Common myeloid progenitor, CD34-positive (primary cell): Measurements from ENCODE around the gene NEDD4L.

ENCODE experiments used
- CTCF ChIA-PET: fragments of 350-600 bp; sonication (Branson Sonifier 250); formaldehyde crosslinking; loops from one replicate; lab custom pipeline; 2021; ENCODE audit warnings: antibody characterized with exemption; lab: Charles Lee
- POLR2A ChIA-PET: fragments of 350-600 bp; sonication (Branson Sonifier 250); formaldehyde crosslinking; loops from one replicate; lab custom pipeline; 2021; ENCODE audit warnings: antibody characterized with exemption; lab: Charles Lee
- DNase-seq, 3 donors: peaks; one replicate each; pipeline versions ENCODE4 v3.0.0 to v3.0.0-alpha.2; 2013
- H3K27ac ChIP-seq, 2 experiments: 1 replicate in 1 of 2; 2 replicates in 1 of 2; pipeline ENCODE4 v1.7.0; 2013; ENCODE audit warnings: inconsistent platforms in 2 of 2, low read length in 2 of 2, mild to moderate bottlenecking in 2 of 2, low read depth in 1 of 2, moderate library complexity in 1 of 2; ENCODE audit not compliant: severe bottlenecking in 2 of 2, insufficient read depth in 1 of 2, poor library complexity in 1 of 2
- H3K27me3 ChIP-seq, 5 experiments: replicated peaks in 2 of 5; 1 replicate in 3 of 5; 2 replicates in 2 of 5; pipeline versions ENCODE4 v1.6.1 to v1.7.0; 2013; ENCODE audit warnings: low read length in 4 of 5, mild to moderate bottlenecking in 2 of 5, moderate library complexity in 2 of 5, inconsistent platforms in 1 of 5; ENCODE audit not compliant: insufficient read depth in 5 of 5, control insufficient read depth in 4 of 5
- H3K36me3 ChIP-seq, 4 experiments: 1 replicate in 2 of 4; 2 replicates in 2 of 4; pipeline versions ENCODE4 v1.6.1 to v1.7.0; 2013; ENCODE audit warnings: low read length in 3 of 4, control low read depth in 1 of 4, mild to moderate bottlenecking in 1 of 4; ENCODE audit not compliant: control insufficient read depth in 4 of 4, insufficient read depth in 4 of 4
- H3K4me1 ChIP-seq, 4 experiments: 1 replicate in 3 of 4; 2 replicates in 1 of 4; pipeline versions ENCODE4 v1.6.1 to v1.7.1; 2013; ENCODE audit warnings: low read length in 3 of 4, mild to moderate bottlenecking in 3 of 4, control low read depth in 1 of 4, inconsistent platforms in 1 of 4, moderate library complexity in 1 of 4; ENCODE audit not compliant: control insufficient read depth in 4 of 4, insufficient read depth in 4 of 4; ENCODE audit errors: control extremely low read depth in 1 of 4
- H3K4me3 ChIP-seq, 7 experiments: 1 replicate in 4 of 7; 2 replicates in 3 of 7; pipeline versions ENCODE4 v1.5.1 to v1.7.0; 2013; ENCODE audit warnings: mild to moderate bottlenecking in 7 of 7, low read length in 6 of 7, moderate library complexity in 6 of 7, inconsistent platforms in 2 of 7, low read depth in 2 of 7, control low read depth in 1 of 7; ENCODE audit not compliant: insufficient read depth in 4 of 7, control insufficient read depth in 1 of 7; ENCODE audit errors: extremely low read depth in 1 of 7
- H3K9me3 ChIP-seq, 5 experiments: 1 replicate in 4 of 5; 2 replicates in 1 of 5; pipeline versions ENCODE4 v1.6.1 to v1.7.1; 2013; ENCODE audit warnings: low read length in 4 of 5, mild to moderate bottlenecking in 2 of 5, inconsistent platforms in 1 of 5, low read depth in 1 of 5, moderate library complexity in 1 of 5; ENCODE audit not compliant: control insufficient read depth in 4 of 5, insufficient read depth in 2 of 5; ENCODE audit errors: control extremely low read depth in 1 of 5
- WGBS: methylation state at CpG from one replicate; pipeline ENCODE4 v1.1.5; 2013; ENCODE audit not compliant: insufficient coverage; 5-methylcytosine and 5-hydroxymethylcytosine counted together

The NEDD4L gene

DNA sequence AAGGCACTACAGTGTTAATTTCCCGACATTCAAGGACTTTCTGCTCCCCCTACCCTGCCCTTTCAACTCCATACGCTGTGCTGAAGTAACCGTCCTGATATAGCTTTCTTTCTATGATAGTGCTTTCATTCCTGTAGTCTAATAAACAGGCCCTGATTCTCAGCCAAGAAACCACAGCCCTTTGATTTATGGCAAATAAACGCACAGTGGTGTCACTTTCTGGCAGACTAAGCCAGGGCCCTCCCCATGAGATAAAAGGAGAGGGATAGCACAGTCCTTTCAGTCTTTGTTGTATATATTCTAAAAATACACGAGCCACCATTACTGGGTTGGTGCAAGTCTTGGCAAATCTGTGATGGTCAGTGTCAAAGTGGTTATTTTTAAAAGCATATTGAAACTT lies 293.7 kb downstream of the NEDD4L start:
- WGBS = 100% methylated on average over 4 of the region's 5 CpGs
- DNase-seq = no peak
- Histone ChIP-seq H3K27me3 (no peaks in the 10 kb centered on the region), H3K4me3 (no peak overlapping the region), H3K4me1 (no peaks in the 10 kb centered on the region), H3K27ac (no peak overlapping the region), H3K9me3 (no peaks in the 10 kb centered on the region), H3K36me3 (peaks cover 0 to 3% (median 0%) of the 10 kb centered on the region in 4 experiments)
- POLR2A ChIA-PET = no interaction called here
- CTCF ChIA-PET = no interaction called here

DNA sequence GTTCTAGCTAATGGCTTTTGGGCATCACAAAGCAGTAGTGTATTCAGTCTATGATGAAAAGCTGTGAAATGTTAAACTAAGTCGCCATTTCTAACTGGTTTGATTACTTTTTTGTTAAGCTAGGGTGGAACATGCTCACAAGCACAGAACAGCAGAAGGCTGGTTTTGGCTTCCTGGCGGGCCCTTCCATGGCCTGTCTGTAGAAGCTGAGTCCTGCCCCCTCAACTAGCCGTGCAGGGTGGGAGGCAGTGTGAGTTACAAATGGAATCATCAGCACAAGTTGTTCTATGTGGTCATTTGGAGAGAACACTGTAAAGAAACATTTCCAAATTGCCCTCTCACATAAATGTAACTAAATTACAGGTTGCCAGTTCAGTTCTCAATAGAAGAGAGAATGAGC lies 294.1 kb downstream of the NEDD4L start:
- no peaks in the 10 kb centered on the region for H3K4me1 ChIP-seq
- POLR2A ChIA-PET = no interaction called here
- WGBS = 100% methylated on average over 1 of the region's 3 CpGs
- H3K4me3 ChIP-seq = no peak overlapping the region
- H3K36me3 ChIP-seq = peaks cover 0 to 3% (median 0%) of the 10 kb centered on the region in 4 experiments
- H3K27ac ChIP-seq = no peak overlapping the region
- DNase-seq = no peak
- H3K9me3 ChIP-seq = no peaks in the 10 kb centered on the region
- H3K27me3 ChIP-seq = no peaks in the 10 kb centered on the region
- CTCF ChIA-PET = no interaction called here

DNA sequence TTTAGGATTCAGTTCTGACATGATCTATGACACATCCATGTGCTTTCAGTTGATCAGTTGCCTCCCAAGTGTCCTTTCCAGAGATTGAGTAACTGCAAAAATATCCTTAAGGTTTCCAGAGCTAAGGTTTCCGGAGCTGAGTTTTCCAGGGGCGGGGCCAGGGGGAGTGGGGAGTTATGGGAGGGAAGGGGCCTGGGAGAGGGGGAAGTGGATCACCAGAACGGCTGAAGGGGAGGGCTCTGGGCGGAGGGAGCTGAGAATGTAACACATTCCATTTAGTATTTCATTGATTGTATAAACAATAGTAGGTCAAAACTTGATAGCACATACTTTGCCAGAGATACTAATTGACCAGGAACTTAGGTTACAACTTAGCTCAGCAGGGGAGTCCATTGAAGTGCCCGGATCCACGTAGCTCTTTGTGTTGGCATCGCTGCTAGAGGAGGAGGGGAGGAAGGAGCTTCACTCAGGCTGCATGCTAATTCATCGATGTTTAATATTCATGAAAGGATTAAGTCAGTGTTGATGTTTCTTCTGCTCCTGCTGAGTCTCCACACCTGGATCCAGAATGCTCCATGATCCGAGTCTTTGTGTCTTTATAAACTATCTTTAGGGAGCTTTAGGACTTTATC lies 295.1 kb downstream of the NEDD4L start:
- no peak overlapping the region for H3K27ac ChIP-seq
- no peak overlapping the region for H3K4me3 ChIP-seq
- H3K4me1 ChIP-seq = no peaks in the 10 kb centered on the region
- CTCF ChIA-PET = no interaction called here
- 88% methylated on average over 5 of the region's 9 CpGs for WGBS
- H3K36me3 ChIP-seq = peaks cover 0 to 3% (median 0%) of the 10 kb centered on the region in 4 experiments
- POLR2A ChIA-PET = no interaction called here
- no peak for DNase-seq
- no peaks in the 10 kb centered on the region for H3K9me3 ChIP-seq
- no peaks in the 10 kb centered on the region for H3K27me3 ChIP-seq

DNA sequence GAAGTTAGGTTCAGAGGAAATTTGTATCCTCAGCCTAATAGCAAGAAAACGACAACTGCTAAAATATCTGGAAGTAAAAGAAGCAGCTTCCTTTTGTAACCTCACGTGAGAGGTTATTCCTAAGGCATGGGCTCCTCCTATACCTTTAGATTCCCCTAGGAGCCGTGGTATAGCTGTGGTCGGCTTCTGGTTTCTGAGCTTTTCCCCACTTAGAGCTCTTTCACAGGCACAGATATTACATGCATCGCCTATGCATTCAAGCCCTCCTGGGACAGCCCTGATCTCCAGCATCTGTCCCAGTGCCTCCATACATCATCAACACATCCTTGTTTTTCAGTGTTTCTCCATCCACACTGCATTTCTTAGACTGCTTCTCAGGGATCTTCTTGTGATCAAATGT lies 295.9 kb downstream of the NEDD4L start:
- ChIA-PET CTCF (no interaction called here), POLR2A (no interaction called here)
- H3K9me3 ChIP-seq = no peaks in the 10 kb centered on the region
- H3K36me3 ChIP-seq = peaks cover 0 to 3% (median 0%) of the 10 kb centered on the region in 4 experiments
- no peaks in the 10 kb centered on the region for H3K4me1 ChIP-seq
- no peak overlapping the region for H3K4me3 ChIP-seq
- no peak for DNase-seq
- 100% methylated on average over 5 of the region's 5 CpGs for WGBS
- H3K27ac ChIP-seq = no peak overlapping the region
- no peaks in the 10 kb centered on the region for H3K27me3 ChIP-seq

DNA sequence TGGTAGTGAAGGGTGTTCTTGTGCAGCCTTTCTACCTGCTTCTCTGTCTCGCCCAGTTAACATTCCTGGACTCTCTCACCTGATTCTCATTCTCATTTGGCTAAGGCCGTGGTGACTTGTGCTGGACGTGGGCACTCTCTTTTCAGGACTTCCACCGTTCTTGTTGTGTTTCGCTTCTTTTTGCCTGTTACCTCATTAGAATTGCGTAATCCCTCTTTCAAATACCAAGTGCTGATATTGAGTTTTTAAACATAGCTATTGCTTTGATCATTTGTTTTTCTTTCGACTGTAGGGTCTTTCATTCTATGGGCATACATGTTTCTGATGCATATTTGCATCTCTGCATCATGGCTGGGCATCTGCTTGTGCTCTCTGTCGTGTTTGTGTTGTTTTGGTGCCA lies 297.9 kb downstream of the NEDD4L start:
- Histone ChIP-seq H3K4me1 (no peaks in the 10 kb centered on the region), H3K27me3 (no peaks in the 10 kb centered on the region), H3K36me3 (peaks cover 0 to 3% (median 0%) of the 10 kb centered on the region in 4 experiments), H3K4me3 (no peak overlapping the region), H3K27ac (no peak overlapping the region), H3K9me3 (no peaks in the 10 kb centered on the region)
- DNase-seq = no peak
- 97% methylated on average over 6 of the region's 8 CpGs for WGBS
- ChIA-PET POLR2A (no interaction called here), CTCF (no interaction called here)

DNA sequence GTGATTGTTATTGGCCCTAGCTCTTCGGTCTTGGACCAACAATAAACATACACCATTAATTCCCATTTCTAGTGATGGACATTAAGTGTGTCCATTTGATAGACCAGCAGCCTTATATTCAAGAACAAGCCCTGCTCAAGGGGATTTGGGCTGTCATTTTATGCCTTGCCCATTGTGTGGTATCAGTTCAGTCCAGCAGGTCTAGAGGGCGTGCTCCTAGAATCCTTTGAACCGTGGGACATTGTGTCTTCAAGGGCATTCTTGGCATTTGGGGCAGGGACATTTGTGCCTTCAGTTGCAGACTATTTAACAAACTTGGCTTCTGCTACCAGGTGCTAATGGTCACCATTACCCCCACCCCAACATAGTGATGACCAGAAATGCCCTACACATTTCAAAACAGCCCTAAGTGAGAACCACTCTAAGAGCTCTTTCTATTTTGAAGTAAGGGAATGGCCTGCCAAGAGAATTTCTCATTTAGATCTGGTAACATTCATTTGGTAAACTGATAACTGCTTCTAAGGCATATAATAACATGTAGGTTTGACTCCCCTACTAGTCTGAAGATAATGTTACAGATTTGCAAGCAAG lies 300.1 kb downstream of the NEDD4L start:
- 100% methylated on average over 1 of the region's 3 CpGs for WGBS
- Histone ChIP-seq H3K36me3 (peaks cover 0 to 3% (median 0%) of the 10 kb centered on the region in 4 experiments), H3K27ac (no peak overlapping the region), H3K4me1 (peaks cover 0 to 9% (median 4%) of the 10 kb centered on the region in 4 experiments), H3K4me3 (no peak overlapping the region), H3K27me3 (no peaks in the 10 kb centered on the region), H3K9me3 (no peaks in the 10 kb centered on the region)
- ChIA-PET CTCF (interaction anchor here (1.4 kb wide), 1 partner anchor 16 kb away, joined by 3 read pairs; no protein-coding TSS in a partner anchor), POLR2A (no interaction called here)
- DNase-seq = no peak

DNA sequence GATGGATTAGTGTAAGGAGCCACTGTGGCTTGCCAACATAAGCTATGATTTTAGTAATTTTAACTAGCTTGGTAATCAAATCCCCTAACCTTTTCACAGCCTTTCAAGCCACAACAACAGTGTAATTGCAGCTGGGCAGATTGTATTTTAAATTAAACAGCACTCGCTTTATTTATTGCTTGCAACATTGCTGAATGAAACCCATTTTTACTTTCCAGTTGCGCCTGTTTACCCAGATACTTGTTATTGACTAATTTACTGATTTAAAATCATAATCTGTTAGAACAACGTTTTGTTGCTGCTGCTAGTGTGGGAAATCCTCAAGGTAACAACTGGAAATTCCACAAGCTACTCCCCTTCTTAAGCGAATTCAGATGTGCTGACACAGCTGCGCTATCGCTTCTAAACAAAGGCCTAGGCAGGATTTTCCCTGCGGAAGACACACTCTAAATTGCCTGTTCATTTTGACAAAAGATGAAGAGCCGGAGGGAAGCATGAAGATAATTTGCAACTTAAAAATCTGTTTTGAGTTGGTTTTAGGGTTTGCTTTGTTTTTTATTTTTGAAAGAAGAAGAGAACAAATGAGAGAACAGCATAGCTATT lies 300.9 kb downstream of the NEDD4L start:
- Histone ChIP-seq H3K4me1 (peaks cover 0 to 9% (median 4%) of the 10 kb centered on the region in 4 experiments), H3K9me3 (no peaks in the 10 kb centered on the region), H3K4me3 (no peak overlapping the region), H3K36me3 (peaks cover 0 to 3% (median 0%) of the 10 kb centered on the region in 4 experiments), H3K27me3 (no peaks in the 10 kb centered on the region), H3K27ac (no peak overlapping the region)
- POLR2A ChIA-PET = no interaction called here
- no peak for DNase-seq
- CTCF ChIA-PET = no interaction called here
- WGBS = 100% methylated on average over 5 of the region's 8 CpGs
